Measurements from ENCODE around the gene HTR3E.

DNA sequence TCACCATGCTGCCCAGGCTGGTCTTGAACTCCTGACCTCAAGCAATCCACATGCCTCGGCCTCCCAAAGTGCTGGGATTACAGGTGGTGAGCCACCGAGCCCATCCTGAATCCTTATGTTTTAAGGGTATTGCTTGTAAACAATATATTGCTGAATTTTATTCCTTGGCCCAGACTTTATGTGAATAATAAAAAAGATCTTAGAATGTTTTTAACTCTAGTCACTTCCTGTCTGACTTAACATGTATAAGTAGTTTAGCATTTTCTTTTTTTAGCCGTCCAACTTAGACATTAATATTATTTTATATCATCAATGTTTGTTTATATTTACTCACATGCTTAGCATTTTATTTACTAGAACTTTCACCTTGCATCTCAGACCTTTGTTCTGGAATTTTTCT, 29.1 kb downstream of the HTR3E start:
- no peak for TF ChIP-seq CTCF (conservative IDR thresholded peaks at IDR 0.05; ENCODE audit: low read depth, low read length)
- no peak for TF ChIP-seq EZH2 (IDR thresholded peaks at IDR 0.05; ENCODE audit: low read length, unreplicated experiment)

All from PC-3 (cell line).